DMS153 treated with DMSO at 0.1 percent for 48 hours (cell line): ENCODE measurements around the gene KLHDC2.
A peak's percentile ranks its signal among the peaks of the same experiment; 100 is the strongest.
"Not testable (repeated sequence)": the region's sequence is repeated elsewhere in the genome, so short reads cannot be mapped to it uniquely, and the experiment has no call there.

Source experiments
- DNase-seq: peaks from one replicate; lab custom pipeline; 2025; ENCODE audit not compliant: unreplicated experiment; lab: John Stamatoyannopoulos, UW

Gene KLHDC2, protein sequence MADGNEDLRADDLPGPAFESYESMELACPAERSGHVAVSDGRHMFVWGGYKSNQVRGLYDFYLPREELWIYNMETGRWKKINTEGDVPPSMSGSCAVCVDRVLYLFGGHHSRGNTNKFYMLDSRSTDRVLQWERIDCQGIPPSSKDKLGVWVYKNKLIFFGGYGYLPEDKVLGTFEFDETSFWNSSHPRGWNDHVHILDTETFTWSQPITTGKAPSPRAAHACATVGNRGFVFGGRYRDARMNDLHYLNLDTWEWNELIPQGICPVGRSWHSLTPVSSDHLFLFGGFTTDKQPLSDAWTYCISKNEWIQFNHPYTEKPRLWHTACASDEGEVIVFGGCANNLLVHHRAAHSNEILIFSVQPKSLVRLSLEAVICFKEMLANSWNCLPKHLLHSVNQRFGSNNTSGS

DNA sequence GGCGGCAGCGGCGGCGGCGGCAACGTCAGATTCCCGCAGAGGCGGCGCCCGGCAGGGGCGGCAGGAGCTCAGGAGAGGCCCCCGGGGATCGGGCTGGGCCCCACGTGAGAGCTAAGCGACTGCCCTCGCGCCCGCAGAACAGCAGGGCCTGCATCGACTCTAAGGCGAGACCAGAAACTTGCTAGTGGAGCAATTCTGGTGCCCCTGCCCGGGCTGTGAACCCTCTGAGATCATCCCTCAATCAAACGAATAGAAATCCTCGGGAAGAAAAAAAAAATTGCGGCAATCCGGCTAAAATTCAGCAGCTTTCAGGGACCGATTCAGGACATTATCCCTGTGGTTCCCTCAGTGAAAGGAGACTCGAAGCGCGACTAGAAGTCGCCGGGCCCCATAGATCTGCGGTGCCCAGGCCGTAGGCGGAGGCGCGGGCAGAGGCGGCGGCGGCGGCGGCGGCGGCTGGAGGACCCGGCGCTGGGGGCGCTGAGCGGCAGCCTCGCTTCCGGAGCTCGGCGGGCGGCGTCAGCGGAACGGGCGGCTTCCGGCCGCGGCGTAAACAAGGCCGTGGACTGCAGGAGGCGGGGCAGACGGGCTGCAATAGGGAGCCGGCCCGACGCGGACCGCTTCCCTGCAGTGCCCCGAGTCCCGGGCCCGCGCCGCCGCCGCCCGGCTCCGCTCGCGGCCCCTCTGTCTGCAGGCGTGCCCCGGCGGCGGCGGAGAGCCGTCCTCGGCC is at the start of gene KLHDC2:
Gene KLHDC2 (plus strand): TSS at position 583 of the 730 bp plus-strand sequence. CDS start 316 bp downstream, outside the sequence.
- DNase-seq = peak; percentile 57

DNA sequence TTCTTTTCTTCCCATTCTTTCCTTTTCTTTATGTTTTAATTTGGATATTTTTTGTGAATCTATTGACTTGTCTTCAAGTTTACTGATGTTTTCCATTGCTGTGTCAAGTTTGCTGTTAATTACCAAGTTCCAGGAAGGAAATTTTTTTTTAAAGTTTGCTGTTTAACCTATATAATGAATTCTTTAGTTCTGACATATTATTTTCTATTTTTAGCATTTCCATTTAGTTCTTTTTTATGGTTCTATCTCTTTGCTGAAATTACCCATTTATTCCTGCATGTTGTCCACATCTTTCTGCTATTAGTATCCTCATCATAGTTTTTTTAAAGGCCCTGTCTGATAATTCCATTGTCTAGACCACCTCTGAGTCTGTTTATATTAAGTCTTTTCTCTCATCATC is 47.2 kb upstream of the KLHDC2 start:
- DNase-seq = no peak

DNA sequence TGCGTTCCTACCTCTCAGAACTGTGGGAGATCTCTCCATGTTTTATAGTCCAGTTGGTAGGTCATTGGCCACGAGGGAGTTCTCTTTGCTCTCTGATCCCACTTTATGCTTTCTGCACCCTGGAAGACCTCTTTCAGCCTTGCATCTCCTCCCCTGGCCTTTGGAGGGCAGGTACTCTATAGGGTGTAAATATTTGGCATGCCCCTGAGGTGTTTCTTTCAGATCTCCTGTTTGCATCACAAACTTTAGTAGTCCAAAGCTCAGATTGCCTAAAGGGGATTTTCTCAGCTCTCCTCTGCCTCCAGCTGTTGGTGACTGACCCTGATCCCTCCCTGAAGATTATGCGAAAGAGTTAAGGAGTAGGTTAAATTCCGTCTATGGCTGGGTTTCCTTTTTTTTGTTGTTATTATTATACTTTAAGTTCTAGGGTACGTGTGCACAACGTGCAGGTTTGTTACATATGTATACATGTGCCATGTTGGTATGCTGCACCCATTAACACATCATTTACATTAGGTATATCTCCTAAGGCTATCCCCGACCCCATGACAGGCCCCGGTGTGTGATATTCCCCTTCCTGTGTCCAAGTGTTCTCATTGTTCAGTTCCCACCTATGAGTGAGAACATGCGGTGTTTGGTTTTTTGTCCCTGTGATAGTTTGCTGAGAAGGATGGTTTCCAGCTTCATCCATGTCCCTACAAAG is 46.1 kb upstream of the KLHDC2 start:
- not testable (repeated sequence) for DNase-seq

DNA sequence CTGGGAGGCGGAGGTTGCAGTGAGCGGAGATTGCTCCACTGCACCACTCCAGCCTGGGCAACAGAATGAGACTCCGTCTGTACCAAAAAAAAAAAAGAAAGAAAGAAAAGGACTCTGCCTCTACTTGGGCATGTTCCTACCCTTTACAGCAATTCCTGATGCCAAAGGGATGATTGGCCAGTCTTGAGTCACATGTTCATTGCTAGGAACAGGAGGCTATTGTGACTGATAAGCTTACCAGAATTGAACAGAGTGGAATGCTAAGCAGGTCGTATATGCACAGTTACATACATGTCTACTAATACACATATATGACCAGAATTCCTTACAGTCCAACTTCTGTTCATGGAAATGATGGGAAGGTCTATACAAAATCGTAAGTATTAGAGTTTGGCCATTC is 40.8 kb upstream of the KLHDC2 start:
- DNase-seq = no peak

DNA sequence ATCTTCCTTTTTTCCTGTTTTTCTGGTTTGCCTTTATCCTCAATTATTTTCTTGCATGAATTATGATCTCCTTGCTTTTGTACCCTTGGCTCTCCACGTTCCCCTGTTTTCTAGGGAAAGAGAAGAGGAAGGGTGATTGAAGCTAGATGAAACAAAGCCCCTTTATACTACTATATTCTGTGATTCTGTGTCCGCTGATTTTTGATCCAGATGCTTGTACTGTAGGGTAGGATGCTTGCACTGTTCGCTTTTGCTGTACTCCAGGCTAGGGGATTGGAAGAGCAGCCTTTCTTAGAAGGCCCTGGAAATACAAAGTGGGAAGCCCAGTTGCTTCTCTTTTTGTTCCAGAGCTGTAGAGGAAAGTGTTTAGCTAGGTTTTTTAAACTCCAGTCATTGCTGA is 35.1 kb upstream of the KLHDC2 start:
- DNase-seq = no peak

DNA sequence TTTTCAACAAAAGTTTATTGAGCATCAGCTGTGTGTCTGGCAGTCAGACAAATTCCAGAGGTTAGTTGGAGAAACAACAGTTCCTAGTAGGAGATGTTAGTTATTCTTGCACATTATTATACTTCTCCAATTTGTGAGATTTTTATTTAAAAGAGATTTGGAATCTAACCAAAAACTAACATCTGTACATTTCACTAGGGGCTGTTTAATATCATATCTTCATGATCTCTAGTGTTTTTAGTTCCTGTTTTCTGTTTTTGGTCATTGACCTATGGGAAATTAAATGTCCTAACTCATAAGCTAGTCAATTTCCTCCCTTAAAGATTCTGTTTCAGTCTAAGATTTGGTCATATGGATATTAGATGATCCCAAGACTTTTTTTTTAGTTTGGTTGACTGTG is 34.1 kb upstream of the KLHDC2 start:
- no peak for DNase-seq

DNA sequence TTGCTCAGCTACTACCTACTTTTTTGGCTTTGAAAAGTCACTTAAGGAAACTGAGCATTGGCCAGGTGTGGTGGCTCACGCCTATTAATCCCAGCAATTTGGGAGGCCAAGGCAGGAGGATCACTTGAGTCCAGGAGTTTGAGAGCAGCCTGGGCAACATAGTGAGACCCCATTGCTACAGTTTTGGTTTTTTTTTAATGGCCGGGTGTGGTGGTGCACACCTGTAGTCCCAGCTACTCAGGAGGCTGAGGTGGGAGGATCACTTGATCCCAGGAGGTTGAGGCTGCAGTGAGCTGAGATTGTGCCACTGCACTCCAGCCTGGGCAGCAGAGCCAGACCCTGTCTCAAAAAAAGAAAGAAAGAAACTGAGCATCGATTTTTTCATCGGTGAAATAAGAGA is 32.3 kb upstream of the KLHDC2 start:
- not testable (repeated sequence) for DNase-seq

DNA sequence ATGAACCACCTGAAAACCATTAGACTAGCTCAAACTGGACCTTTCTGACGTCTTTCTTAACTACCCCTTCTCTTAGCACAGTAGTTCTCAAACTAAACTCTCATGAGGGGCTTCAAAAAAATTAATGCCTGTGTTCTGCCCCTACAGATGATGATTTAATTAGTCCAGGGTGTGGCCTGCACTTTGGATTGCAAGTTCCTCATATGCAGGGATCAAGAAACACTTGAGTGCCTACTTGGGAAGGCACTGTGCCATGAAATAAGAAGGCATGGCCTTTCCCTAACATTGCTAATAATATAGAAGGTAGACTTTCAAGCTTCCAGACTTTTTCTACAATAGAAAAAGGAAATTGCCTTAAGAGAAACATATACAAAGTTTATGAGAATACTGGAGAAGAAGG is 22.8 kb upstream of the KLHDC2 start:
- DNase-seq = no peak

DNA sequence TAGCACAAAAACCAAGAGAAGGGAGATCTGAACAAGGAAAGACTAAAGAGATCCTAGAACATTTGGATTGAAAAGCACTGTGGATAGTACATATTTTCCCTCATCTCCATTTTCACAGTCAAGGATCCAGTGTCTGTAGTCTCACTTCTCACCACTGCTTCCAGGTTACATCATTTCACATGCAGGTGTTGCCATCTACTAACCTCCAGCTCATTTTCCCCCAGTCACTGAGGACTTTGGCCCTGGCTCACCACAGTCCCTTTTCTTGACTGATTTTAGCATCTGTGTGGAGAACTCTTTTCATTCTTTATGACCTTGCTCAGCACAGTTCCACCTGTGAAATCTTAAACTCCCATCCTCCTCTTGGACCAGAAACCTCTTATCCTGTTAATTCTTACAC is 21.5 kb upstream of the KLHDC2 start:
- not testable (repeated sequence) for DNase-seq

DNA sequence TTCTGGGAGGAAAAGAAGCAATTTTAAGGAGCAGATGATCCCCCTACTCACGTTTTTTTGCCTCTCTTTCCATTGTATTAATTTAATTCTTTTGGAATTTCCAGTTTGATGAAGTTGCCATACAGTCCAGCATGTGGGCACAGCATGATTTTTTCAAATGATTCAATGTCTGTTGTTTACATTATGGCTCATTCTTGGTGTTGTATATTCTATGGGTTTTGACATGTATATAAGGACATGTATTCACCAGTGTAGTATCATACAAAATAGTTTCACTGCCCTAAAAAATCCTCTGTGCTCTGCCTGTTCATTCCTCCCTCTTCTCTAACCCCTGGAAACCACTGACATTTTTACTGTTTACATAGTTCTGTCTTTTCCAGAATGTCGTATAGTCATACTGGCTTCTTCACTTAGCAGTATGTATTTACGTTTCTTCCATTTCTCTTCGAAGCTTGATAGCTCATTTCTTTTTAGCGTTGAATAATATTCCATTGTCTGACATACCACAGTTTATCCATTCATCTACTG is 13.3 kb upstream of the KLHDC2 start:
- no peak for DNase-seq

DNA sequence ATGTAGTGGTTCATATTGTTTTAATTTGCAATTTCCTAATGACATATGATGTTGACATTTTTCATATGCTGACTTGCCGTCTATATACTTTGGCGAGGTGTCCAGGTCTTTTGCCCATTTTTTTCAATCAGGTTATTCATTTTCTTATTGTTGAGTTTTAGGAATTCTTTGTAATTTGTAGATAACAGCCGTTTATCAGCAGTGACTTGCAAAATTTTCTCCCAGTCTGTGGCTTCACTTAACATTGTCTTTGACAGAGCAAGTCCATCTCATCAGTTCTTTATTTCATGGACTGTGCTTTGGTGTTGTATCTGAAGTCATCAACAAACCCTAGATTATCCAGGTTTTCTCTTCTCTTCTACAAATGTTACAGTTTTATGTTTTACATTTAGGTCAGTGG is 12.6 kb upstream of the KLHDC2 start:
- DNase-seq = no peak

DNA sequence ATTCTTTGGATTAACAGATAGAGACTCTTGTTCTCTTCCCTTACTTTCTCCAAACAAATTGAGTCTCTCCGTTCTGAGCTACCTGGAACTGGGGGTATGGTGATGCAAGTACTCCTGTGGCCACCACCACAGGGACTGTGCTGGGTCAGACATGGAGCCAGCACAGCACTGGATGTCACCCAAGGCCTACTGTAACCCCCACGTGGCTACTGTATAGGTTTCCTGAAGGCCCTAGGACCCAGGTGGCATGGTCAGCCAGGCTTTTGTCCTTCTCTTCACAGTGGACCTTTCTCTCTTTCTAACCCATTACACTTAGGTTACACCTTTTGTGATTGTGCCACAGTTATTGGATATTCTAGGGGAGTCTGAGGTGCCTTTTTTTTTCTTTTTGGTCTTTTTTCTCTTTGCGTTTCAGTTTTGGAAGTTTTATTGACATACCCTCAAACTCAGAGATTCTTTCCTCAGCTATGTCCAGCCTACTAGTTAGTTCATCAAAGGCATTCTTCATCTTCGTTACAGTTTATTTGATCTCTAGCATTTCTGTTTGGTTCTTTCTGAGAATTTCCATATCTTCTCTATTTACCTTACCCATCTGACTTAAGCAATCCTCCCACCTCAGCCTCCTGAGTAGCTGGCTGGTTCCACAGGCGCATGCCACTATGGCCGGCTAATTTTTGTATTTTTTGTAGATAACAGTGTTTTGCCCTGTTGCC is 6.0 kb upstream of the KLHDC2 start:
- no peak for DNase-seq

DNA sequence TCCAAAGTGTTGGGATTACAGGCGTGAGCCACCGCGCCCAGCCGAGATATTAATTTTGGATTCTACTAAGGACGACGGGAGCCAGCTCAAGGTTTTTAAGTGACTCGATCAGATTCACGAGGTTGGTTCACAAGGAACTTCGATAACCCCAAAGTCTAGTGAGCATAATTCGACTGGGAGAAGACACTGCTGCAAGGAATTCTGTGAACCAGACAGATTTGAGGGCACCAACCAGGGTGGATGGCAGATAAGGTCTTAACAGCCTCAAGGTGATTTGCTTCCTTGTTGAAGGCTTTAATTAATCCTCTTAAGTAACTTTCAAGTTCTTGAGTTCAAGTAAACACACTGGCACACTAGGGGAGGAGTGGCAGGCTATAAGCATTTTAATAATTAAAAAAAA is 1.1 kb upstream of the KLHDC2 start:
- no peak for DNase-seq

DNA sequence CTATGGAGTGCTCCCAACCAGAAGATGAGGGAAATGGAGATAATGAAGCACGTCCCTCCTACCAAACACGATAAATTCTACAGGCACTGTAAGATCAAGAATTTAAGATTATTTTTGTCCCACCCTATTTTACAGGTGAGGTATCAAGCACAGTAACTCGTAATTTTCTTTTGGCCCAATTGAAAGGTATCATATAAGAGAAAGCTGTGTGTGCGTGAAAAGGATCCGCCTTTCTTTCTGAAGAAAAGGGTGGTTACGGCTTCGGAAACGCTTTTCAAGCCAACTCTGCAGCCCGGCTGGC is 733 bp upstream of the KLHDC2 start:
- no peak for DNase-seq

DNA sequence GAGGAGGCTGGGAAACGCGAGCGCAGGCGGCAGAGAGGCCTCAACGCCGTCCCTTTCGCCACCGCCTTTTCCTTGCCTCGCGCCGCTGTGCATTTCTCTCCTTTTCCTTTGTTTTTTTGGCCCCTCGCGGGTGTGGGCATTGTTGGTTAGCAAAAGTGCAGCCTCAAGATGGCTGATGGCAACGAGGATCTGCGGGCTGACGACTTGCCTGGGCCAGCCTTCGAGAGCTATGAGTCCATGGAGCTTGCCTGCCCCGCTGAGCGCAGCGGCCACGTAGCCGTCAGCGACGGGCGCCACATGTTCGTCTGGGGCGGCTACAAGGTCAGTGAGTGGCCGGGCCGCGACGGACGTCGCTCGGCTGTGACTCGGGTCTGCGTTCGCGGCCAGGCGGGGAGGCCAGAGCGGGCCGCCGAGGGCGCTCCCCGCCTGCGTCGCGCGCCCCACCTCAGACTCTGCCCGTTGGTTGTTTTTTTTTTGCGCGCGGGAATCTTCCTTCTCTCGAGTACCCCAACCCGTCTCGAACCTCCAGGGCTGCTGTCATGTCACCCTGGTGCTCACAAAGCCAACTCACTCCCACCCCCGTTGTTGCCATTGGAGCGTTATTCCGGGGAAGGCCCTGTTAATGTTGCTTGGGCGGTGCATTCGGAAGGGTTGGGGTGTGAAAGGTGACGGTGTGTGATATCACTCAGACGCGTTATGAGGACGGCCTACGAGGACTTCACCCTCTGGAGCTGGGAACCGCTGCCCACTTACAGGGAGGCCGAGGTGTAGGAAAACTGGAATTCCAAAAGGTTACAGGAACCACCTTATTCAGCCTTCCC is 558 bp downstream of the KLHDC2 start:
- DNase-seq = peak; percentile 7

DNA sequence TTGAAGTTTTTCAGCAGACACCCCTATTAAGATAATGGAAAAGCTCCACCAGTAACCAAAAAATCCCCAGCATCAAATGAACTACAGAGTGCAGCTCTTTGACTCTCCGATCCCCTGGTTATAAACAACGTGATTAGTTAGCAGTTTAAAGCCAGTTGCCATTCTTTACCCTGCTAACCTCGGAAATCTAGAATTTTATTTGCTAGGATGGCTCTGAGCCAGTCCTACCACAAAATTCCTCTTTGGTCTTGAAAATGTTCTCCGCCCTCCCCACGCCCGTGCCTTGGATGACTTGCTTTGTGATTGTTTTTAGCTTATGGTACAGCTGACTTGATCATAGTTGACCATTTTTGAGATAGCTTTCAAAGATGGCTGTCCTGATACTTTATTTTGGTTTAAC is 1.2 kb downstream of the KLHDC2 start:
- no peak for DNase-seq

DNA sequence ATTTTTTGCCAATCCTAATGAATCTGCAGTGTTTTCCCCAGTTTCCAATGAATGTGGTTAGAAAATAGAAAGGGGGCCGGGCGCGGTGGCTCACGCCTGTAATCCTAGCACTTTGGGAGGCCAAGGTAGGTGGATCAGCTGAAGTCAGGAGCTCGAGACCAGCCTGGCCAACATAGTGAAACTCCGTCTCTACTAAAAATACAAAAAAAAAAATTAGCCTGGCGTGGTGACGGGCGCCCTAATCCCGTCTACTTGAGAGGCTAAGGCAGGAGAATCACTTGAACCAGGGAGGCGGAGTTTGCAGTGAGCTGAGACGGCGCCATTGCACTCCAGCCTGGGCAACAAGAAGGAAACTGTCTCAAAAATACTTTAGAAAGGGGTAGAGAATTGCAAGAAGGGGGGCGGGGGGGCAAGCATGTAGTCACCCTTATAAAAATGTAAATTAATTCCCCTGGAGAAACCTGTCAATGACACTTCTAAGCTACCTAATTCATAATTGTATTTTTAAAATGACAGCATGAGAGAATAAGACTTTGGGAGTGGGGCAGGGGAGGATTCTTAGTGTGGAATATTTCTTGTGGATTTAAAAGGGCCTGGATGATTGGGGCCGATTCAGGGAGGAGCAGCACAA is 1.7 kb downstream of the KLHDC2 start:
- no peak for DNase-seq

DNA sequence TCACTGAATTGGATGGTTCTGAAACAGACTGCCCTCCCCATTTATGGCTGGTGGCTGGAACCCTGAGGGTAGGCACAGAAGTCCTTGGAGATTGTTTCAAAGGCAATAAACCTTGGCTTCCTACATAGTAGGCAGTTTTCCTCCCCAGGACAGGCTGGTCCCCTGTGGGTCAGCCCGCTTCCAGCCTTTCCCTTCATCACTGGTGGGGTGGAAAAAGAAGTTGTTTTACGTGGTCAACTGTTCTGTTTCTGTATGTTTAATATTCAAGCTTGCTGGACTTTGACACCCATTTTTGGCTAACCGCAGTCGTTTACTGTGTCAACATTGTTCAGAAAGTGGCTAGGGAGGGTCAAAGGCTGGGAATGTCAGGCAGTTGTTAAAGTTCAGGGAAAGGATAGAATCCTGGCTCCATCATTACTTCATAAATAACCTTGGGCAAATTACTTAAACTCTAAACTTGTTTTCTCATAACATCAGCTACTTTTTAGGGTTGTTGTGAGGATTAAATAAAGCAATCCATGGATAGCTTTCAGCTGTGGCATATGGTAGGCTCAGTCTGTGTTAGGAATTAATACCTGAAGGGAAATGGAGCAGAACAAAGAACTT is 2.4 kb downstream of the KLHDC2 start:
- DNase-seq = no peak

DNA sequence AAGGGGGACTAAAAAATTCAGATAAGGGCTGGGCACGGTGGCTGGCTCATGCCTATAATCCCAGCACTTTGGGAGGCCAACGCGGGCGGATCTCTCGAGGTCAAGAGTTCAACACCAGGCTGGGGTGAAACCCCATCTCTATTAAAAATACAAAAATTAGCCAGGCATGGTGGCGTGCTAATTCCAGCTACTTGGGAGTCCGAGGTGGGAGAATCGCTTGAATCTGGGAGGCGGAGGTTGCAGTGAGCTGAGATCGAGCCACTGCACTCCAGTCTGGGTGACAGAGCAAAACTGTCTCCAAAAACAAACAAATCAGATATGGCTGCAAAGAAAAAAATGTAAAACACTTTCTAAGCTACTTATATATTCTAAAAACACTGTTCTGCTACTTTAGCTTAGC is 3.7 kb downstream of the KLHDC2 start:
- DNase-seq = not testable (repeated sequence)
